ENCODE data around the gene LCN12. TPM values are rescaled to one million over a fixed set of nuclear protein-coding genes. Genes with fewer than 3 reads are reported as not detected.

LCN12 gene
- total RNA-seq, 1 experiment from 2014 or later, result 0.55 TPM

DNA sequence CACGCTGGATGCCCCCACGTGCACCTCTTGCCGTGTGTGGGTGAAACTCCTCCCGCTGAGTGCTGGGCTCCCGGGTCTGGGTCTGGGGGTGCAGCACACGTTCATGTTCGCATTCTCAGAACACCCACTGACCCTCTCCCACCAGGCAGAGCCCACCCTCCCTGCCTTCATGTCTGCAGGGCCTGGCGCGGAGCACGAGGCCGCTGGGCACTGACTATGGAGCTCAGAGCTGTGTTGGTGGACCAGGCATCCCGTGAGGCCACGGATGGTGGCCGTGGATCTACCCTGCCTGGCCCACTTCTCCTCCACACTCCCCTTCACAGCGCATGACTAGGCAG is 8.8 kb downstream of the LCN12 start:
- Histone ChIP-seq H3K9me3 (ENCODE audit: low read length) (no peaks in the 10 kb centered on the region), H3K36me3 (ENCODE audit: low read depth, low read length) (no peaks in the 10 kb centered on the region), H3K4me1 (ENCODE audit: insufficient read depth, low read length) (peaks cover 8% of the 10 kb centered on the region), H3K4me2 (ENCODE audit: low read length) (no peak overlapping the region), H3K4me3 (ENCODE audit: low read length) (no peak overlapping the region), H3K27me3 (ENCODE audit: low read length) (no peaks in the 10 kb centered on the region), H3F3A (ENCODE audit: low read length, unreplicated experiment) (no peaks in the 10 kb centered on the region), H3K9me2 (replicated peaks; ENCODE audit: low read length) (no peaks in the 10 kb centered on the region), H4K20me1 (ENCODE audit: low read length) (no peaks in the 10 kb centered on the region), H3K79me2 (ENCODE audit: low read length) (no peaks in the 10 kb centered on the region), H2AFZ (ENCODE audit: low read length) (no peak overlapping the region), H3K9ac (ENCODE audit: low read length) (no peak overlapping the region), H3K27ac (ENCODE audit: low read length) (no peak overlapping the region)
- ATAC-seq, result no peak
- DNase-seq, result no peak
- POLR2A ChIA-PET (ENCODE audit: unreplicated experiment), result no interaction called here
- intact Hi-C loops (cut with micrococcal nuclease), result no loop called here
- CTCF ChIA-PET, result no interaction called here
- no peak for TF ChIP-seq EZH2phosphoT487 (IDR thresholded peaks at IDR 0.05; ENCODE audit: borderline replicate concordance, low read length)
- BruUV-seq (replicated peaks), result no TSS peak

GRCh38 chr9:136961279-136962065 is 9.4 kb downstream of the LCN12 start:
- ChIA-PET CTCF (no interaction called here), POLR2A (ENCODE audit: unreplicated experiment) (no interaction called here)
- no peaks in the 10 kb centered on the region for H3F3A ChIP-seq (ENCODE audit: low read length, unreplicated experiment)
- TF ChIP-seq EZH2phosphoT487 (IDR thresholded peaks at IDR 0.05; ENCODE audit: borderline replicate concordance, low read length), result no peak
- no peak for TF ChIP-seq EZH2 (IDR thresholded peaks at IDR 0.05; ENCODE audit: low read length, unreplicated experiment)
- TF ChIP-seq, protein P1, sequence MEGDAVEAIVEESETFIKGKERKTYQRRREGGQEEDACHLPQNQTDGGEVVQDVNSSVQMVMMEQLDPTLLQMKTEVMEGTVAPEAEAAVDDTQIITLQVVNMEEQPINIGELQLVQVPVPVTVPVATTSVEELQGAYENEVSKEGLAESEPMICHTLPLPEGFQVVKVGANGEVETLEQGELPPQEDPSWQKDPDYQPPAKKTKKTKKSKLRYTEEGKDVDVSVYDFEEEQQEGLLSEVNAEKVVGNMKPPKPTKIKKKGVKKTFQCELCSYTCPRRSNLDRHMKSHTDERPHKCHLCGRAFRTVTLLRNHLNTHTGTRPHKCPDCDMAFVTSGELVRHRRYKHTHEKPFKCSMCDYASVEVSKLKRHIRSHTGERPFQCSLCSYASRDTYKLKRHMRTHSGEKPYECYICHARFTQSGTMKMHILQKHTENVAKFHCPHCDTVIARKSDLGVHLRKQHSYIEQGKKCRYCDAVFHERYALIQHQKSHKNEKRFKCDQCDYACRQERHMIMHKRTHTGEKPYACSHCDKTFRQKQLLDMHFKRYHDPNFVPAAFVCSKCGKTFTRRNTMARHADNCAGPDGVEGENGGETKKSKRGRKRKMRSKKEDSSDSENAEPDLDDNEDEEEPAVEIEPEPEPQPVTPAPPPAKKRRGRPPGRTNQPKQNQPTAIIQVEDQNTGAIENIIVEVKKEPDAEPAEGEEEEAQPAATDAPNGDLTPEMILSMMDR (conservative IDR thresholded peaks at IDR 0.05; ENCODE audit: low read depth, low read length), result no peak
- H3K79me2 ChIP-seq (ENCODE audit: low read length), result no peaks in the 10 kb centered on the region
- BruUV-seq (replicated peaks), result no TSS peak
- H3K27ac ChIP-seq (ENCODE audit: low read length), result no peak overlapping the region
- H3K9me2 ChIP-seq (replicated peaks; ENCODE audit: low read length), result no peaks in the 10 kb centered on the region
- no peaks in the 10 kb centered on the region for H4K20me1 ChIP-seq (ENCODE audit: low read length)
- no peak overlapping the region for H3K4me3 ChIP-seq (ENCODE audit: low read length)
- no peaks in the 10 kb centered on the region for H3K27me3 ChIP-seq (ENCODE audit: low read length)
- H3K9me3 ChIP-seq (ENCODE audit: low read length), result no peaks in the 10 kb centered on the region
- ATAC-seq (no peak), DNase-seq (no peak)
- H3K4me2 ChIP-seq (ENCODE audit: low read length), result no peak overlapping the region
- H2AFZ ChIP-seq (ENCODE audit: low read length), result no peak overlapping the region
- H3K36me3 ChIP-seq (ENCODE audit: low read depth, low read length), result no peaks in the 10 kb centered on the region
- H3K9ac ChIP-seq (ENCODE audit: low read length), result no peak overlapping the region
- intact Hi-C loops (cut with micrococcal nuclease), result no loop called here
- H3K4me1 ChIP-seq (ENCODE audit: insufficient read depth, low read length), result peaks cover 8% of the 10 kb centered on the region

- H2AFZ ChIP-seq (ENCODE audit: low read length), result no peak overlapping the region
- H3K9me3 ChIP-seq (ENCODE audit: low read length), result no peaks in the 10 kb centered on the region
- no peak overlapping the region for H3K4me2 ChIP-seq (ENCODE audit: low read length)
- POLR2A ChIA-PET (ENCODE audit: unreplicated experiment), result no interaction called here
- H3F3A ChIP-seq (ENCODE audit: low read length, unreplicated experiment), result no peaks in the 10 kb centered on the region
- TF ChIP-seq EZH2phosphoT487 (IDR thresholded peaks at IDR 0.05; ENCODE audit: borderline replicate concordance, low read length), result no peak
- TF ChIP-seq, protein P1 (conservative IDR thresholded peaks at IDR 0.05; ENCODE audit: low read depth, low read length), result no peak
- no peak for TF ChIP-seq EZH2 (IDR thresholded peaks at IDR 0.05; ENCODE audit: low read length, unreplicated experiment)
- H3K4me1 ChIP-seq (ENCODE audit: insufficient read depth, low read length), result peaks cover 8% of the 10 kb centered on the region
- H3K79me2 ChIP-seq (ENCODE audit: low read length), result no peaks in the 10 kb centered on the region
- DNase-seq (no peak), ATAC-seq (no peak)
- intact Hi-C loops (cut with micrococcal nuclease), result no loop called here
- no peak overlapping the region for H3K9ac ChIP-seq (ENCODE audit: low read length)
- no peaks in the 10 kb centered on the region for H3K36me3 ChIP-seq (ENCODE audit: low read depth, low read length)
- no peaks in the 10 kb centered on the region for H3K27me3 ChIP-seq (ENCODE audit: low read length)
- no peak overlapping the region for H3K27ac ChIP-seq (ENCODE audit: low read length)
- CTCF ChIA-PET, result no interaction called here
- no peaks in the 10 kb centered on the region for H3K9me2 ChIP-seq (replicated peaks; ENCODE audit: low read length)
- BruUV-seq (replicated peaks), result no TSS peak
- no peak overlapping the region for H3K4me3 ChIP-seq (ENCODE audit: low read length)
- H4K20me1 ChIP-seq (ENCODE audit: low read length), result no peaks in the 10 kb centered on the region
Observed at GRCh38 chr9:136962163-136962562, 10.1 kb downstream of the LCN12 start.

Data from PC-3 (cell line).